HCT116 (cell line): ENCODE results near the gene ALX3. TPM values are rescaled to one million over a fixed set of nuclear protein-coding genes. Genes with fewer than 3 reads are reported as not detected.

Experiments used
- ATAC-seq: fragments of 200-7000 bp; cut with Tn5 transposase; 2 replicates; pipeline ENCODE4 v1.9.1; 2020; ENCODE audit warnings: mild to moderate bottlenecking, moderate library complexity
- BruUV-seq: library from RNA; stranded (reverse); fragments of 400-500 nt; replicated peaks from 2 replicates; lab custom pipeline; 2021; lab: Mats Ljungman, UMichigan
- CTCF ChIA-PET: fragments of 300-600 bp; sonication (Branson Sonifier 250); formaldehyde crosslinking; loops from one replicate; lab custom pipeline; 2021; ENCODE audit warnings: antibody characterized with exemption; lab: Charles Lee
- POLR2A ChIA-PET: fragments of 300-600, 350-600 bp; sonication (Branson Sonifier 250); formaldehyde crosslinking; loops from one replicate; lab custom pipeline; 2021; ENCODE audit warnings: antibody characterized with exemption; lab: Charles Lee
- RAD21 ChIA-PET, 2 experiments: fragments of 300-600 bp; sonication (Branson Sonifier 250); formaldehyde crosslinking; loops; one replicate each; lab custom pipeline; 2023; ENCODE audit warnings: low total read pairs in 2 of 2; ENCODE audit not compliant: uncharacterized antibody in 2 of 2, unreplicated experiment in 2 of 2, low non-redundant PET in 1 of 2; lab: Charles Lee
- DNase-seq: peaks from one replicate; pipeline ENCODE4 v3.0.0-alpha.2; 2010; ENCODE audit warnings: low read depth, low spot score
- H2AFZ ChIP-seq: fragments of 200-600 bp; shearing (Covaris generic), sonication (generic); 2 replicates; pipeline ENCODE4 v1.6.1; 2017; ENCODE audit warnings: low read depth, mixed run types, mixed read lengths, antibody characterized with exemption, low read length; ENCODE audit not compliant: poor library complexity, severe bottlenecking
- H3K27ac ChIP-seq: 2 replicates; pipeline ENCODE4 v1.5.1; 2012; ENCODE audit warnings: low read depth, low read length
- H3K27me3 ChIP-seq: fragments of 200-600 bp; sonication (generic); 2 replicates; pipeline ENCODE4 v1.6.1; 2016; ENCODE audit warnings: mixed run types, low read length, mixed read lengths; ENCODE audit not compliant: insufficient read depth
- H3K36me3 ChIP-seq, 2 experiments: fragments of 200-500 bp in 1 of 2; fragments of 200-600 bp in 1 of 2; sonication (Bioruptor generic) in 1 of 2; sonication (generic) in 1 of 2; 2 replicates each; pipeline versions ENCODE4 v1.5.1 to v1.6.1; 2014 to 2016; ENCODE audit warnings: low read length in 2 of 2, inconsistent platforms in 1 of 2, mixed read lengths in 1 of 2, mixed run types in 1 of 2; ENCODE audit not compliant: insufficient read depth in 2 of 2, control insufficient read depth in 1 of 2
- H3K4me1 ChIP-seq, 2 experiments: fragments of 200-600 bp in 1 of 2; sonication (generic) in 1 of 2; 2 replicates each; pipeline versions ENCODE4 v1.5.1 to v1.6.1; 2012 to 2017; ENCODE audit warnings: low read length in 2 of 2, inconsistent platforms in 1 of 2, mild to moderate bottlenecking in 1 of 2, mixed read lengths in 1 of 2, mixed run types in 1 of 2, moderate library complexity in 1 of 2; ENCODE audit not compliant: insufficient read depth in 2 of 2, control insufficient read depth in 1 of 2
- H3K4me2 ChIP-seq: fragments of 200-600 bp; sonication (generic); 2 replicates; pipeline ENCODE4 v1.6.1; 2017; ENCODE audit warnings: mixed run types, low read length, mixed read lengths
- H3K4me3 ChIP-seq, 2 experiments: fragments of 200-600 bp in 1 of 2; sonication (generic) in 1 of 2; replicated peaks in 1 of 2; 2 replicates each; pipeline ENCODE4 v1.5.1; 2011 to 2016; ENCODE audit warnings: low read length in 2 of 2, control low read depth in 1 of 2, low read depth in 1 of 2, mild to moderate bottlenecking in 1 of 2, mixed read lengths in 1 of 2, mixed run types in 1 of 2
- H3K79me2 ChIP-seq: fragments of 200-600 bp; sonication (generic); 2 replicates; pipeline ENCODE4 v1.6.1; 2017; ENCODE audit warnings: mild to moderate bottlenecking, mixed run types, low read length, moderate library complexity, mixed read lengths; ENCODE audit not compliant: insufficient read depth
- H3K9ac ChIP-seq: fragments of 200-600 bp; sonication (generic); 2 replicates; pipeline ENCODE4 v1.6.1; 2016; ENCODE audit warnings: low read length, mixed read lengths
- H3K9me2 ChIP-seq: fragments of 200-600 bp; sonication (generic), shearing (Covaris generic); 2 replicates; pipeline ENCODE4 v1.6.1; 2017; ENCODE audit warnings: mixed run types, mild to moderate bottlenecking, moderate library complexity; ENCODE audit not compliant: insufficient read depth
- H3K9me3 ChIP-seq, 2 experiments: fragments of 200-500 bp in 1 of 2; fragments of 200-600 bp in 1 of 2; sonication (Bioruptor generic) in 1 of 2; sonication (generic) in 1 of 2; 2 replicates each; pipeline ENCODE4 v1.6.1; 2014 to 2017; ENCODE audit warnings: low read length in 2 of 2, mixed read lengths in 2 of 2, inconsistent platforms in 1 of 2, low read depth in 1 of 2, mild to moderate bottlenecking in 1 of 2, mixed run types in 1 of 2, moderate library complexity in 1 of 2; ENCODE audit not compliant: control insufficient read depth in 1 of 2, insufficient read depth in 1 of 2
- H4K20me1 ChIP-seq: fragments of 200-600 bp; sonication (generic), shearing (Covaris generic); 2 replicates; pipeline ENCODE4 v1.6.1; 2017; ENCODE audit warnings: mixed run types, mild to moderate bottlenecking, moderate library complexity; ENCODE audit not compliant: insufficient read depth
- CBX3 ChIP-seq: IDR thresholded peaks from 2 replicates; pipeline ENCODE4 v1.6.1; 2012; ENCODE audit warnings: low read depth
- CEBPB ChIP-seq: IDR thresholded peaks from 2 replicates; pipeline ENCODE4 v1.6.1; 2012; ENCODE audit warnings: low read depth
- CTCF ChIP-seq, 3 experiments: fragments of 200-600 bp in 1 of 3; sonication (generic) in 1 of 3; IDR thresholded peaks in 2 of 3; conservative IDR thresholded peaks in 1 of 3; 2 replicates each; pipeline ENCODE4 v1.5.1; 2012 to 2017; ENCODE audit warnings: low read depth in 2 of 3, low read length in 2 of 3, antibody characterized with exemption in 1 of 3, borderline replicate concordance in 1 of 3, control low read depth in 1 of 3, mild to moderate bottlenecking in 1 of 3, mixed read lengths in 1 of 3, mixed run types in 1 of 3, moderate library complexity in 1 of 3; ENCODE audit not compliant: insufficient read depth in 1 of 3
- EGR1 ChIP-seq: IDR thresholded peaks from 2 replicates; pipeline ENCODE4 v1.6.1; 2012; ENCODE audit warnings: low read depth
- ELF1 ChIP-seq: IDR thresholded peaks from 2 replicates; pipeline ENCODE4 v1.6.1; 2012; ENCODE audit warnings: low read depth, borderline replicate concordance
- EZH2 ChIP-seq: fragments of 200-600 bp; sonication (generic); IDR thresholded peaks from 2 replicates; pipeline ENCODE4 v1.6.1; 2017; ENCODE audit warnings: antibody characterized with exemption, mixed run types
- FOSL1 ChIP-seq: IDR thresholded peaks from 2 replicates; pipeline ENCODE4 v1.6.1; 2012; ENCODE audit warnings: low read depth
- POLR2A ChIP-seq: IDR thresholded peaks from 2 replicates; pipeline ENCODE4 v1.7.0; 2011; ENCODE audit warnings: borderline replicate concordance; ENCODE audit not compliant: insufficient read depth, insufficient read length; ENCODE audit errors: extremely low read depth
- POLR2AphosphoS5 ChIP-seq: IDR thresholded peaks from 2 replicates; pipeline ENCODE4 v1.6.1; 2011; ENCODE audit warnings: mild to moderate bottlenecking, low read depth, low read length, moderate library complexity
- RAD21 ChIP-seq: IDR thresholded peaks from 2 replicates; pipeline ENCODE4 v1.6.1; 2012; ENCODE audit warnings: low read depth, mild to moderate bottlenecking
- SIN3A ChIP-seq: IDR thresholded peaks from 2 replicates; pipeline ENCODE4 v1.6.1; 2012; ENCODE audit warnings: low read depth
- SRF ChIP-seq: IDR thresholded peaks from 2 replicates; pipeline ENCODE4 v1.6.1; 2012; ENCODE audit warnings: low read depth
- TCF7L2 ChIP-seq: IDR thresholded peaks from 2 replicates; pipeline ENCODE4 v1.7.0; 2011; ENCODE audit warnings: borderline replicate concordance, inconsistent platforms; ENCODE audit not compliant: insufficient read depth, insufficient read length; ENCODE audit errors: extremely low read depth
- YY1 ChIP-seq: IDR thresholded peaks from 2 replicates; pipeline ENCODE4 v1.6.1; 2011; ENCODE audit warnings: low read length, low read depth, moderate library complexity, mild to moderate bottlenecking; ENCODE audit not compliant: insufficient replicate concordance; ENCODE audit errors: extremely low read depth
- ZNF274 ChIP-seq: fragments of 200-500 bp; sonication (Bioruptor generic); IDR thresholded peaks from 2 replicates; pipeline ENCODE4 v1.6.1; 2014; ENCODE audit warnings: mild to moderate bottlenecking, low read depth, low read length, inconsistent platforms
- intact Hi-C: fragments of 100-400 bp; cut with micrococcal nuclease; formaldehyde crosslinking; loops from 2 replicates; pipeline ENCODE4 v1.10.0; 2022
- total RNA-seq: library from RNA; stranded (reverse); gene quantifications from one replicate; pipeline ENCODE4 v1.2.1, GENCODE V29; 2021; ENCODE audit not compliant: unreplicated experiment
- TF ChIP-seq, protein P1 (sequence below): IDR thresholded peaks from 2 replicates; pipeline ENCODE4 v1.6.1; 2012
- TF ChIP-seq, protein P2 (sequence below): IDR thresholded peaks from 2 replicates; pipeline ENCODE4 v1.6.1; 2012

The ALX3 gene
- total RNA-seq, 1 experiment from 2014 or later: not detected

DNA sequence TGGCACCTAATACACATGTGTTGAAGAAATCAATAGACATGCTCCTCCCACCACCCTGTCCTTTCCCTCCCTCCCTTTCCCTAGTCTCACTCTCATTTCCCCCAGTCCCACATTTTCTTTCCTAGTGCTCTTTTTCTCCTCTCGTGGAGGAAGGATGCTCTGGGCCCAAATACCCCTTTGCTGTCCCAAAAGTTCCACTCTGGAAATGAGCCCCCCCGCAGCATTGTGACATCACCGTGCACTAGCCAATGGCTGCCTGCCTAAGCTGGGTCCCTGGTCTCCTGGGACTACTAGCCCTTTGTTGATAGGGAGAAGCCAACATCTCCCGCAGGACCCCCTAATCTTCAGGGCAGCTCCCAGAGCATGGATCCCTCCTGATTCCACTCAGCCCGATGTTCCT, 41.7 kb upstream of the ALX3 start, which contains the start of gene UBL4B:
UBL4B (plus strand) TSS at position 301 of the 400 bp plus-strand sequence; CDS start at position 393, 92 bp downstream.
- H3K9me2 ChIP-seq: no peaks in the 10 kb centered on the region
- no peak within 1 kb of the TSS for H3K9ac ChIP-seq
- no peak within 1 kb of the TSS for H3K4me3 ChIP-seq
- H2AFZ ChIP-seq: no peak within 1 kb of the TSS
- H3K4me1 ChIP-seq: no peaks in the 10 kb centered on the region
- no peak within 1 kb of the TSS for H3K4me2 ChIP-seq
- DNase-seq: no peak
- intact Hi-C loops: no loop called here
- H4K20me1 ChIP-seq: no peaks in the 10 kb centered on the region
- RAD21 ChIA-PET: no interaction called here
- no peaks in the 10 kb centered on the region for H3K9me3 ChIP-seq
- BruUV-seq: no TSS peak
- CTCF ChIA-PET: no interaction called here
- peaks cover 7% of the 10 kb centered on the region; the same call in 1 of the 2 replicates for H3K27me3 ChIP-seq
- no peak for TF ChIP-seq FOSL1
- H3K27ac ChIP-seq: no peak within 1 kb of the TSS
- H3K79me2 ChIP-seq: no peaks in the 10 kb centered on the region
- no peak for ATAC-seq
- H3K36me3 ChIP-seq: no peaks in the 10 kb centered on the region
- POLR2A ChIA-PET: no interaction called here

GRCh38 chr1:110111081-110111480, 40.6 kb upstream of the ALX3 start:
- CTCF ChIA-PET: no interaction called here
- H3K27me3 ChIP-seq: peaks cover 7% of the 10 kb centered on the region; the same call in 1 of the 2 replicates
- TF ChIP-seq POLR2AphosphoS5 (no peak), FOSL1 (no peak), TCF7L2 (no peak), ELF1 (no peak), CBX3 (no peak), EGR1 (no peak), YY1 (no peak), CTCF (IDR thresholded peaks at IDR 0.05 in 2 of 3, conservative IDR thresholded peaks at IDR 0.05 in 1 of 3; ENCODE audit: borderline replicate concordance in 1 of 3, insufficient read depth in 1 of 3, low read depth in 2 of 3, low read length in 2 of 3) (no peak), RAD21 (no peak), EZH2 (no peak), SIN3A (no peak), POLR2A (no peak), CEBPB (no peak), SRF (no peak), ZNF274 (no peak)
- TF ChIP-seq, protein P1, sequence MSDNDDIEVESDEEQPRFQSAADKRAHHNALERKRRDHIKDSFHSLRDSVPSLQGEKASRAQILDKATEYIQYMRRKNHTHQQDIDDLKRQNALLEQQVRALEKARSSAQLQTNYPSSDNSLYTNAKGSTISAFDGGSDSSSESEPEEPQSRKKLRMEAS: no peak
- TF ChIP-seq, protein P2, sequence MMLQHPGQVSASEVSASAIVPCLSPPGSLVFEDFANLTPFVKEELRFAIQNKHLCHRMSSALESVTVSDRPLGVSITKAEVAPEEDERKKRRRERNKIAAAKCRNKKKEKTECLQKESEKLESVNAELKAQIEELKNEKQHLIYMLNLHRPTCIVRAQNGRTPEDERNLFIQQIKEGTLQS: no peak

More at GRCh38 chr1:110111081-110111480, 40.6 kb upstream of the ALX3 start:
- ChIA-PET RAD21 (no interaction called here), POLR2A (no interaction called here)
- intact Hi-C loops: no loop called here
- BruUV-seq: no TSS peak
- no peaks in the 10 kb centered on the region for H4K20me1 ChIP-seq
- H3K4me2 ChIP-seq: no peak overlapping the region
- no peak overlapping the region for H3K27ac ChIP-seq
- DNase-seq (no peak), ATAC-seq (no peak)
- H3K9ac ChIP-seq: no peak overlapping the region
- H3K36me3 ChIP-seq: no peaks in the 10 kb centered on the region
- no peaks in the 10 kb centered on the region for H3K9me3 ChIP-seq
- H3K9me2 ChIP-seq: no peaks in the 10 kb centered on the region
- H3K79me2 ChIP-seq: no peaks in the 10 kb centered on the region
- peaks cover 0 to 1% of the 10 kb centered on the region in 2 experiments; a peak in 1 of 4 replicates for H3K4me1 ChIP-seq
- H3K4me3 ChIP-seq: no peak overlapping the region
- H2AFZ ChIP-seq: no peak overlapping the region
